ENCODE data around the gene ZNF511.

Gene ZNF511

DNA sequence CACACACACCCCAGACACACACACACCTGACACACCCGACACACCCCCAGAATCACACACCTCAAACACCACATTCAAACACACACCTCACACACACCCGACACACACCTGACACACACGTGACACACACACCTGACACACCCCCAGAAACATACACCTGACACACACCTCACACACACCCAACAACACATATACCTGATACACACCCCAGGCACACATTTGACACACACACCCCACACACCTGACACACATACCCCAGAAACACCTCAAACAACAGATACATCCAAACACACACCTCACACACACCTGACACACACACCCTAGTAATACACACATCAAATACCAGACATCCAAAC is 28.6 kb downstream of the ZNF511 start (continued):
- TF ChIP-seq, protein P1, sequence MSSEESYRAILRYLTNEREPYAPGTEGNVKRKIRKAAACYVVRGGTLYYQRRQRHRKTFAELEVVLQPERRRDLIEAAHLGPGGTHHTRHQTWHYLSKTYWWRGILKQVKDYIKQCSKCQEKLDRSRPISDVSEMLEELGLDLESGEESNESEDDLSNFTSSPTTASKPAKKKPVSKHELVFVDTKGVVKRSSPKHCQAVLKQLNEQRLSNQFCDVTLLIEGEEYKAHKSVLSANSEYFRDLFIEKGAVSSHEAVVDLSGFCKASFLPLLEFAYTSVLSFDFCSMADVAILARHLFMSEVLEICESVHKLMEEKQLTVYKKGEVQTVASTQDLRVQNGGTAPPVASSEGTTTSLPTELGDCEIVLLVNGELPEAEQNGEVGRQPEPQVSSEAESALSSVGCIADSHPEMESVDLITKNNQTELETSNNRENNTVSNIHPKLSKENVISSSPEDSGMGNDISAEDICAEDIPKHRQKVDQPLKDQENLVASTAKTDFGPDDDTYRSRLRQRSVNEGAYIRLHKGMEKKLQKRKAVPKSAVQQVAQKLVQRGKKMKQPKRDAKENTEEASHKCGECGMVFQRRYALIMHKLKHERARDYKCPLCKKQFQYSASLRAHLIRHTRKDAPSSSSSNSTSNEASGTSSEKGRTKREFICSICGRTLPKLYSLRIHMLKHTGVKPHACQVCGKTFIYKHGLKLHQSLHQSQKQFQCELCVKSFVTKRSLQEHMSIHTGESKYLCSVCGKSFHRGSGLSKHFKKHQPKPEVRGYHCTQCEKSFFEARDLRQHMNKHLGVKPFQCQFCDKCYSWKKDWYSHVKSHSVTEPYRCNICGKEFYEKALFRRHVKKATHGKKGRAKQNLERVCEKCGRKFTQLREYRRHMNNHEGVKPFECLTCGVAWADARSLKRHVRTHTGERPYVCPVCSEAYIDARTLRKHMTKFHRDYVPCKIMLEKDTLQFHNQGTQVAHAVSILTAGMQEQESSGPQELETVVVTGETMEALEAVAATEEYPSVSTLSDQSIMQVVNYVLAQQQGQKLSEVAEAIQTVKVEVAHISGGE (tag by site-specific recombination; conservative IDR thresholded peaks at IDR 0.05; ENCODE audit: low read depth): no peak; the same call in 1 of the 2 replicates
- peak; percentile 3; the same call in 1 of the 2 replicates for TF ChIP-seq ZNF155 (tag by site-specific recombination; IDR thresholded peaks at IDR 0.05)
- TF ChIP-seq ZNF707 (tag by site-specific recombination; IDR thresholded peaks at IDR 0.05): peak; percentile 56; the same call in 1 of the 2 replicates
- peak; percentile 20; the same call in 1 of the 2 replicates for TF ChIP-seq ZNF133 (tag by site-specific recombination; IDR thresholded peaks at IDR 0.05)
- TF ChIP-seq, protein P2, sequence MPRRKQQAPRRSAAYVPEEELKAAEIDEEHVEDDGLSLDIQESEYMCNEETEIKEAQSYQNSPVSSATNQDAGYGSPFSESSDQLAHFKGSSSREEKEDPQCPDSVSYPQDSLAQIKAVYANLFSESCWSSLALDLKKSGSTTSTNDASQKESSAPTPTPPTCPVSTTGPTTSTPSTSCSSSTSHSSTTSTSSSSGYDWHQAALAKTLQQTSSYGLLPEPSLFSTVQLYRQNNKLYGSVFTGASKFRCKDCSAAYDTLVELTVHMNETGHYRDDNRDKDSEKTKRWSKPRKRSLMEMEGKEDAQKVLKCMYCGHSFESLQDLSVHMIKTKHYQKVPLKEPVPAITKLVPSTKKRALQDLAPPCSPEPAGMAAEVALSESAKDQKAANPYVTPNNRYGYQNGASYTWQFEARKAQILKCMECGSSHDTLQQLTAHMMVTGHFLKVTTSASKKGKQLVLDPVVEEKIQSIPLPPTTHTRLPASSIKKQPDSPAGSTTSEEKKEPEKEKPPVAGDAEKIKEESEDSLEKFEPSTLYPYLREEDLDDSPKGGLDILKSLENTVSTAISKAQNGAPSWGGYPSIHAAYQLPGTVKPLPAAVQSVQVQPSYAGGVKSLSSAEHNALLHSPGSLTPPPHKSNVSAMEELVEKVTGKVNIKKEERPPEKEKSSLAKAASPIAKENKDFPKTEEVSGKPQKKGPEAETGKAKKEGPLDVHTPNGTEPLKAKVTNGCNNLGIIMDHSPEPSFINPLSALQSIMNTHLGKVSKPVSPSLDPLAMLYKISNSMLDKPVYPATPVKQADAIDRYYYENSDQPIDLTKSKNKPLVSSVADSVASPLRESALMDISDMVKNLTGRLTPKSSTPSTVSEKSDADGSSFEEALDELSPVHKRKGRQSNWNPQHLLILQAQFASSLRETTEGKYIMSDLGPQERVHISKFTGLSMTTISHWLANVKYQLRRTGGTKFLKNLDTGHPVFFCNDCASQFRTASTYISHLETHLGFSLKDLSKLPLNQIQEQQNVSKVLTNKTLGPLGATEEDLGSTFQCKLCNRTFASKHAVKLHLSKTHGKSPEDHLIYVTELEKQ (tag by site-specific recombination; IDR thresholded peaks at IDR 0.05; ENCODE audit: borderline replicate concordance): 0 out of 2 replicates have a peak, but pooled peaks have one; percentile 33
- 0 out of 2 replicates have a peak, but pooled peaks have one; percentile 19 for TF ChIP-seq ZNF2 (tag by site-specific recombination; IDR thresholded peaks at IDR 0.05)
- TF ChIP-seq ZNF274 (IDR thresholded peaks at IDR 0.05; ENCODE audit: low read length): no peak
- peak; percentile 30; the same call in 1 of the 2 replicates for TF ChIP-seq ZNF274 (tag by site-specific recombination; IDR thresholded peaks at IDR 0.05; ENCODE audit: borderline replicate concordance)
- TF ChIP-seq ZNF404 (tag by site-specific recombination; IDR thresholded peaks at IDR 0.05): 0 out of 2 replicates have a peak, but pooled peaks have one; percentile 5
- 0 out of 2 replicates have a peak, but pooled peaks have one; percentile 15 for TF ChIP-seq ZNF776 (tag by site-specific recombination; IDR thresholded peaks at IDR 0.05; ENCODE audit: borderline replicate concordance)
- peak; percentile 11; the same call in 1 of the 2 replicates for TF ChIP-seq ZNF621 (tag by site-specific recombination; IDR thresholded peaks at IDR 0.05)
- no peak for TF ChIP-seq ZBTB21 (tag by site-specific recombination; IDR thresholded peaks at IDR 0.05)
- TF ChIP-seq ZNF571 (tag by site-specific recombination; IDR thresholded peaks at IDR 0.05): 0 out of 2 replicates have a peak, but pooled peaks have one; percentile 79
- TF ChIP-seq ZXDB (tag by site-specific recombination; IDR thresholded peaks at IDR 0.05): no peak
- peak; percentile 66 for TF ChIP-seq KLF8 (tag by site-specific recombination; IDR thresholded peaks at IDR 0.05)
- peak; percentile 42; the same call in 1 of the 2 replicates for TF ChIP-seq ZEB2 (tag by site-specific recombination; IDR thresholded peaks at IDR 0.05)
- TF ChIP-seq, protein P3, sequence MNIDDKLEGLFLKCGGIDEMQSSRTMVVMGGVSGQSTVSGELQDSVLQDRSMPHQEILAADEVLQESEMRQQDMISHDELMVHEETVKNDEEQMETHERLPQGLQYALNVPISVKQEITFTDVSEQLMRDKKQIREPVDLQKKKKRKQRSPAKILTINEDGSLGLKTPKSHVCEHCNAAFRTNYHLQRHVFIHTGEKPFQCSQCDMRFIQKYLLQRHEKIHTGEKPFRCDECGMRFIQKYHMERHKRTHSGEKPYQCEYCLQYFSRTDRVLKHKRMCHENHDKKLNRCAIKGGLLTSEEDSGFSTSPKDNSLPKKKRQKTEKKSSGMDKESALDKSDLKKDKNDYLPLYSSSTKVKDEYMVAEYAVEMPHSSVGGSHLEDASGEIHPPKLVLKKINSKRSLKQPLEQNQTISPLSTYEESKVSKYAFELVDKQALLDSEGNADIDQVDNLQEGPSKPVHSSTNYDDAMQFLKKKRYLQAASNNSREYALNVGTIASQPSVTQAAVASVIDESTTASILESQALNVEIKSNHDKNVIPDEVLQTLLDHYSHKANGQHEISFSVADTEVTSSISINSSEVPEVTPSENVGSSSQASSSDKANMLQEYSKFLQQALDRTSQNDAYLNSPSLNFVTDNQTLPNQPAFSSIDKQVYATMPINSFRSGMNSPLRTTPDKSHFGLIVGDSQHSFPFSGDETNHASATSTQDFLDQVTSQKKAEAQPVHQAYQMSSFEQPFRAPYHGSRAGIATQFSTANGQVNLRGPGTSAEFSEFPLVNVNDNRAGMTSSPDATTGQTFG (tag by site-specific recombination; IDR thresholded peaks at IDR 0.05; ENCODE audit: borderline replicate concordance): 0 out of 2 replicates have a peak, but pooled peaks have one; percentile 13
- TF ChIP-seq ZNF433 (tag by site-specific recombination; IDR thresholded peaks at IDR 0.05; ENCODE audit: low read depth): no peak
- TF ChIP-seq, protein P4, sequence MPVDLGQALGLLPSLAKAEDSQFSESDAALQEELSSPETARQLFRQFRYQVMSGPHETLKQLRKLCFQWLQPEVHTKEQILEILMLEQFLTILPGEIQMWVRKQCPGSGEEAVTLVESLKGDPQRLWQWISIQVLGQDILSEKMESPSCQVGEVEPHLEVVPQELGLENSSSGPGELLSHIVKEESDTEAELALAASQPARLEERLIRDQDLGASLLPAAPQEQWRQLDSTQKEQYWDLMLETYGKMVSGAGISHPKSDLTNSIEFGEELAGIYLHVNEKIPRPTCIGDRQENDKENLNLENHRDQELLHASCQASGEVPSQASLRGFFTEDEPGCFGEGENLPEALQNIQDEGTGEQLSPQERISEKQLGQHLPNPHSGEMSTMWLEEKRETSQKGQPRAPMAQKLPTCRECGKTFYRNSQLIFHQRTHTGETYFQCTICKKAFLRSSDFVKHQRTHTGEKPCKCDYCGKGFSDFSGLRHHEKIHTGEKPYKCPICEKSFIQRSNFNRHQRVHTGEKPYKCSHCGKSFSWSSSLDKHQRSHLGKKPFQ (tag by site-specific recombination; IDR thresholded peaks at IDR 0.05): 0 out of 2 replicates have a peak, but pooled peaks have one; percentile 10

Measured in HEK293 (cell line).